H1 (cell line): ENCODE measurements around the gene ZSCAN25. TPM values are rescaled to one million over a fixed set of nuclear protein-coding genes. Genes with fewer than 3 reads are reported as not detected.

Experiments used
- CTCF ChIA-PET: fragments of 300-600 bp; sonication (Branson Sonifier 250); formaldehyde crosslinking; loops from one replicate; lab custom pipeline; 2021; ENCODE audit not compliant: partially characterized antibody; lab: Charles Lee
- POLR2A ChIA-PET: fragments of 300-600 bp; sonication (Branson Sonifier 250); formaldehyde crosslinking; loops from one replicate; lab custom pipeline; 2021; ENCODE audit warnings: inconsistent platforms; ENCODE audit not compliant: partially characterized antibody; lab: Charles Lee
- DNase-seq, 2 experiments: peaks; one replicate each; pipeline versions ENCODE4 v3.0.0 to v3.0.0-alpha.2; 2010 to 2022; ENCODE audit warnings: low spot score in 2 of 2, low read depth in 1 of 2, mixed read lengths in 1 of 2
- FAIRE-seq: peaks from 2 replicates; lab custom pipeline; 2011; peaks lifted over from hg19 to GRCh38; lab: Jason Lieb, UNC
- H2AFZ ChIP-seq: 2 replicates; pipeline ENCODE4 v1.8.1; 2012; ENCODE audit warnings: low read length, inconsistent platforms
- H2AK5ac ChIP-seq: 2 replicates; pipeline ENCODE4 v1.6.1; 2013; ENCODE audit warnings: low read depth, low read length
- H2BK120ac ChIP-seq: replicated peaks from 2 replicates; pipeline ENCODE3; 2013; ENCODE audit warnings: low read depth, low read length, inconsistent platforms
- H2BK12ac ChIP-seq: 2 replicates; pipeline ENCODE4 v1.6.1; 2013; ENCODE audit warnings: low read depth, low read length
- H2BK15ac ChIP-seq: 2 replicates; pipeline ENCODE4 v1.6.1; 2013; ENCODE audit warnings: low read length
- H2BK20ac ChIP-seq: 2 replicates; pipeline ENCODE4 v1.6.1; 2013; ENCODE audit warnings: low read length
- H2BK5ac ChIP-seq: 2 replicates; pipeline ENCODE4 v1.6.1; 2013; ENCODE audit warnings: low read depth, low read length
- H3K14ac ChIP-seq: 2 replicates; pipeline ENCODE4 v1.6.1; 2013; ENCODE audit warnings: inconsistent platforms; ENCODE audit not compliant: insufficient read length
- H3K18ac ChIP-seq: 2 replicates; pipeline ENCODE4 v1.6.1; 2013; ENCODE audit warnings: low read length; ENCODE audit errors: extremely low read depth
- H3K23ac ChIP-seq: 2 replicates; pipeline ENCODE4 v1.6.1; 2013; ENCODE audit warnings: inconsistent platforms; ENCODE audit not compliant: insufficient read length
- H3K23me2 ChIP-seq: 2 replicates; pipeline ENCODE4 v1.6.1; 2013; ENCODE audit warnings: low read depth, low read length
- H3K27ac ChIP-seq: 2 replicates; pipeline ENCODE4 v1.6.1; 2011; ENCODE audit warnings: low read depth, low read length, inconsistent platforms
- H3K27me3 ChIP-seq, 4 experiments: replicated peaks in 1 of 4; 1 replicate in 1 of 4; 2 replicates in 3 of 4; pipeline versions ENCODE4 v1.6.1 to v1.8.1; 2011 to 2013; ENCODE audit warnings: low read length in 3 of 4, mild to moderate bottlenecking in 3 of 4, inconsistent platforms in 2 of 4, mixed read lengths in 2 of 4, moderate library complexity in 1 of 4; ENCODE audit not compliant: control insufficient read depth in 3 of 4, insufficient read depth in 3 of 4; ENCODE audit errors: extremely low read depth in 1 of 4
- H3K36me3 ChIP-seq, 4 experiments: 2 replicates each; pipeline versions ENCODE4 v1.6.1 to v1.8.1; 2011 to 2013; ENCODE audit warnings: mild to moderate bottlenecking in 4 of 4, low read length in 3 of 4, moderate library complexity in 2 of 4, control low read depth in 1 of 4, inconsistent platforms in 1 of 4; ENCODE audit not compliant: insufficient read depth in 4 of 4, control insufficient read depth in 2 of 4
- H3K4ac ChIP-seq: replicated peaks from 2 replicates; pipeline ENCODE3; 2013; ENCODE audit warnings: low read length, low read depth, mixed read lengths, inconsistent platforms; ENCODE audit not compliant: insufficient read length
- H3K4me1 ChIP-seq, 4 experiments: replicated peaks in 1 of 4; 1 replicate in 1 of 4; 2 replicates in 3 of 4; pipeline versions ENCODE4 v1.6.1 to v1.8.1; 2011 to 2013; ENCODE audit warnings: low read length in 3 of 4, inconsistent platforms in 2 of 4, mixed read lengths in 1 of 4; ENCODE audit not compliant: insufficient read depth in 4 of 4, control insufficient read depth in 3 of 4
- H3K4me2 ChIP-seq, 2 experiments: 2 replicates each; pipeline versions ENCODE4 v1.6.1 to v1.8.1; 2011 to 2013; ENCODE audit warnings: low read depth in 2 of 2, low read length in 2 of 2, control low read depth in 1 of 2, inconsistent platforms in 1 of 2, mild to moderate bottlenecking in 1 of 2; ENCODE audit not compliant: insufficient read depth in 1 of 2
- H3K4me3 ChIP-seq, 4 experiments: fragments of 200-600, 300-600 bp in 1 of 4; sonication (generic), shearing (Covaris generic), sonication (Bioruptor Twin) in 1 of 4; 2 replicates each; pipeline versions ENCODE4 v1.5.1 to v1.8.1; 2011 to 2016; ENCODE audit warnings: low read length in 4 of 4, low read depth in 3 of 4, control low read depth in 2 of 4, inconsistent platforms in 2 of 4, mild to moderate bottlenecking in 2 of 4, mixed read lengths in 1 of 4, moderate library complexity in 1 of 4; ENCODE audit not compliant: insufficient read depth in 2 of 4; ENCODE audit errors: extremely low read depth in 1 of 4
- H3K56ac ChIP-seq: replicated peaks from 2 replicates; pipeline ENCODE3; 2013; ENCODE audit warnings: low read depth, mild to moderate bottlenecking, mixed read lengths, low read length, inconsistent platforms; ENCODE audit not compliant: insufficient read length
- H3K79me1 ChIP-seq: 2 replicates; pipeline ENCODE4 v1.6.1; 2013; ENCODE audit warnings: low read depth, low read length, control low read depth
- H3K79me2 ChIP-seq, 2 experiments: 2 replicates each; pipeline versions ENCODE4 v1.6.1 to v1.8.1; 2012 to 2013; ENCODE audit warnings: low read length in 2 of 2, mild to moderate bottlenecking in 2 of 2, inconsistent platforms in 1 of 2; ENCODE audit not compliant: insufficient read depth in 2 of 2, control insufficient read depth in 1 of 2
- H3K9ac ChIP-seq, 4 experiments: replicated peaks in 1 of 4; 1 replicate in 1 of 4; 2 replicates in 3 of 4; pipeline versions ENCODE4 v1.6.1 to v1.8.1; 2011 to 2013; ENCODE audit warnings: low read depth in 3 of 4, low read length in 3 of 4, control low read depth in 2 of 4, mild to moderate bottlenecking in 2 of 4, moderate library complexity in 2 of 4, inconsistent platforms in 1 of 4; ENCODE audit errors: extremely low read depth in 1 of 4
- H3K9me3 ChIP-seq, 2 experiments: 2 replicates each; pipeline versions ENCODE4 v1.6.1 to v1.8.1; 2012 to 2013; ENCODE audit warnings: mild to moderate bottlenecking in 2 of 2, moderate library complexity in 2 of 2, control low read depth in 1 of 2, inconsistent platforms in 1 of 2, low read depth in 1 of 2, low read length in 1 of 2, mixed read lengths in 1 of 2; ENCODE audit not compliant: insufficient read depth in 2 of 2
- H4K20me1 ChIP-seq, 2 experiments: replicated peaks in 1 of 2; 2 replicates each; pipeline versions ENCODE3 to v1.8.1; 2011 to 2013; ENCODE audit warnings: inconsistent platforms in 2 of 2, low read length in 2 of 2, mild to moderate bottlenecking in 1 of 2; ENCODE audit not compliant: insufficient read depth in 2 of 2, control insufficient read depth in 1 of 2
- H4K5ac ChIP-seq: 2 replicates; pipeline ENCODE4 v1.6.1; 2013; ENCODE audit warnings: low read length, low read depth, mixed read lengths, inconsistent platforms; ENCODE audit not compliant: insufficient read length
- H4K8ac ChIP-seq: 2 replicates; pipeline ENCODE4 v1.8.0; 2013; ENCODE audit warnings: mild to moderate bottlenecking, moderate library complexity, low read length, inconsistent platforms; ENCODE audit not compliant: insufficient read depth; ENCODE audit errors: extremely low read depth
- H4K91ac ChIP-seq: replicated peaks from 2 replicates; pipeline ENCODE3; 2013; ENCODE audit warnings: low read length, mixed read lengths, inconsistent platforms; ENCODE audit not compliant: insufficient read length
- BCL11A ChIP-seq, 2 experiments: IDR thresholded peaks; one replicate each; pipeline ENCODE4 v1.6.1; 2011; ENCODE audit warnings: low read depth in 2 of 2, low read length in 2 of 2, mild to moderate bottlenecking in 2 of 2
- CTBP2 ChIP-seq: IDR thresholded peaks from 2 replicates; pipeline ENCODE4 v1.7.0; 2011; ENCODE audit warnings: borderline replicate concordance, mild to moderate bottlenecking, moderate library complexity, mixed read lengths, low read length; ENCODE audit not compliant: insufficient read depth, insufficient read length
- FOSL1 ChIP-seq: IDR thresholded peaks from 2 replicates; pipeline ENCODE4 v1.6.1; 2011; ENCODE audit warnings: mild to moderate bottlenecking, low read depth, low read length, moderate library complexity; ENCODE audit not compliant: insufficient read depth
- PHF8 ChIP-seq: fragments of 200-600 bp; sonication (generic); conservative IDR thresholded peaks from 2 replicates; pipeline ENCODE4 v1.7.1; 2012; ENCODE audit warnings: low read depth, mild to moderate bottlenecking, inconsistent platforms, low read length, moderate library complexity
- POLR2AphosphoS5 ChIP-seq: IDR thresholded peaks from 2 replicates; pipeline ENCODE4 v1.6.1; 2011; ENCODE audit warnings: low read depth, low read length
- RNF2 ChIP-seq: fragments of 200-900, 300-1000 bp; sonication (generic); IDR thresholded peaks from 2 replicates; pipeline ENCODE4 v1.7.1; 2016; ENCODE audit warnings: borderline replicate concordance, low read depth, mild to moderate bottlenecking, antibody characterized with exemption, low read length; ENCODE audit not compliant: poor library complexity, severe bottlenecking; ENCODE audit errors: missing control alignments
- SIN3A ChIP-seq, 2 experiments: IDR thresholded peaks in 1 of 2; conservative IDR thresholded peaks in 1 of 2; 2 replicates each; pipeline ENCODE4 v1.6.1; 2011 to 2012; ENCODE audit warnings: low read length in 2 of 2, improper control_type of control experiment in 1 of 2, low read depth in 1 of 2, mild to moderate bottlenecking in 1 of 2
- SP4 ChIP-seq: IDR thresholded peaks from 2 replicates; pipeline ENCODE4 v1.6.1; 2012; ENCODE audit warnings: low read length, inconsistent platforms
- SRF ChIP-seq: IDR thresholded peaks from 2 replicates; pipeline ENCODE4 v1.6.1; 2011; ENCODE audit warnings: mild to moderate bottlenecking, low read depth, low read length, moderate library complexity
- TAF7 ChIP-seq: optimal IDR thresholded peaks from 2 replicates; pipeline ENCODE3; 2011; ENCODE audit warnings: low read depth, mild to moderate bottlenecking, inconsistent platforms, low read length, moderate library complexity, borderline replicate concordance
- TBP ChIP-seq: IDR thresholded peaks from 2 replicates; pipeline ENCODE4 v1.6.1; 2011; ENCODE audit warnings: low read depth, low read length, improper control_type of control experiment
- USF2 ChIP-seq: IDR thresholded peaks from 2 replicates; pipeline ENCODE4 v1.6.1; 2011; ENCODE audit warnings: low read length, improper control_type of control experiment
- ZNF274 ChIP-seq: IDR thresholded peaks from 2 replicates; pipeline ENCODE4 v1.7.0; 2012; ENCODE audit warnings: low read length, borderline replicate concordance; ENCODE audit errors: extremely low read depth
- polyA plus RNA-seq, 7 experiments: library from polyadenylated mRNA; depleted of rRNA in 3 of 7; stranded (reverse) in 5 of 7; unstranded in 2 of 7; fragments of >200 nt in 5 of 7; fragments of 200-250 nt in 2 of 7; gene quantifications; 1 replicate in 5 of 7; 2 replicates in 1 of 7; 4 replicates in 1 of 7; pipeline versions ENCODE4 v1.2.1 to v1.2.3, GENCODE V29; 2011 to 2013; ENCODE audit warnings: missing spikeins in 2 of 7, mixed read lengths in 2 of 7
- total RNA-seq: library from RNA; stranded (reverse); fragmentation: NEBNext Ultra II Directional; extraction: Animal tissue kit (Norgen Biotek cat#: 25700); gene quantifications from 2 replicates; pipeline ENCODE4 v1.2.1, GENCODE V29; 2021

ZSCAN25 gene
- total and polyA plus RNA-seq, 2 of the 8 experiments (the other 6 are each of a cell fraction or from before 2014, with no cell fraction given), result 10.1 to 18.6 TPM

- Histone ChIP-seq H3K56ac (no peak overlapping the region), H3K27me3 (no peaks in the 10 kb centered on the region), H3K27ac (no peak overlapping the region), H4K8ac (no peak overlapping the region), H3K4me1 (peaks cover 3 to 11% (median 9%) of the 10 kb centered on the region in 4 experiments), H3K79me2 (no peaks in the 10 kb centered on the region), H4K20me1 (no peaks in the 10 kb centered on the region), H3K9ac (no peak overlapping the region), H3K18ac (no peak overlapping the region; the same call in 1 of the 2 replicates), H2BK12ac (no peak overlapping the region), H4K91ac (no peak overlapping the region), H2AFZ (no peak overlapping the region), H2BK15ac (no peak overlapping the region), H3K9me3 (no peaks in the 10 kb centered on the region), H2AK5ac (no peak overlapping the region), H2BK20ac (no peak overlapping the region), H3K14ac (no peak overlapping the region), H3K4me2 (peak overlapping the region; percentile 17 to 20; a peak in 1 of 4 replicates), H3K4ac (no peak overlapping the region), H2BK120ac (no peak overlapping the region), H4K5ac (no peak overlapping the region), H3K36me3 (0 out of 8 replicates have a peak, but pooled peaks cover 0 to 3% (median 0%) of the 10 kb centered on the region in 4 experiments), H3K4me3 (no peak overlapping the region), H3K23me2 (no peaks in the 10 kb centered on the region), H3K23ac (no peak overlapping the region), H3K79me1 (no peaks in the 10 kb centered on the region), H2BK5ac (no peak overlapping the region)
- POLR2A ChIA-PET, result interaction anchor here (2.6 kb wide), 1 partner anchor 11 kb away, joined by 13 read pairs; no protein-coding TSS in a partner anchor
- DNase-seq (peak in 1 of 2 experiments; percentile 27), FAIRE-seq (no peak)
- CTCF ChIA-PET, result interaction anchor here (0.5 to 1.7 kb wide), 2 partner anchors 352 to 404 kb away, joined by 3 read pairs; no protein-coding TSS in a partner anchor
- no peak for TF ChIP-seq BCL11A (IDR thresholded peaks at IDR 0.05; ENCODE audit: low read depth in 2 of 2, low read length in 2 of 2)
- no peak for TF ChIP-seq RNF2
- TF ChIP-seq SRF, result no peak
- no peak for TF ChIP-seq SIN3A (conservative IDR thresholded peaks at IDR 0.05 in 1 of 2, IDR thresholded peaks at IDR 0.05 in 1 of 2; ENCODE audit: low read depth in 1 of 2, low read length in 2 of 2)
- TF ChIP-seq FOSL1, result no peak
- no peak for TF ChIP-seq PHF8
- TF ChIP-seq TAF7, result no peak
- TF ChIP-seq TBP, result no peak
- no peak for TF ChIP-seq ZNF274
- no peak for TF ChIP-seq CTBP2
- no peak for TF ChIP-seq POLR2AphosphoS5
- TF ChIP-seq USF2, result no peak
- TF ChIP-seq SP4, result no peak; the same call in 1 of the 2 replicates
Observed at GRCh38 chr7:99639267-99639666, 22.5 kb downstream of the ZSCAN25 start.
